GM18507 (cell line): ENCODE data around the gene NOS3.

Experiments
- DNase-seq: peaks from one replicate; pipeline ENCODE4 v3.0.0; 2011; ENCODE audit warnings: low read depth; ENCODE audit not compliant: insufficient read length; ENCODE audit errors: extremely low spot score
- FAIRE-seq: peaks from 2 replicates; lab custom pipeline; 2011; peaks lifted over from hg19 to GRCh38; lab: Jason Lieb, UNC

Gene NOS3

DNA sequence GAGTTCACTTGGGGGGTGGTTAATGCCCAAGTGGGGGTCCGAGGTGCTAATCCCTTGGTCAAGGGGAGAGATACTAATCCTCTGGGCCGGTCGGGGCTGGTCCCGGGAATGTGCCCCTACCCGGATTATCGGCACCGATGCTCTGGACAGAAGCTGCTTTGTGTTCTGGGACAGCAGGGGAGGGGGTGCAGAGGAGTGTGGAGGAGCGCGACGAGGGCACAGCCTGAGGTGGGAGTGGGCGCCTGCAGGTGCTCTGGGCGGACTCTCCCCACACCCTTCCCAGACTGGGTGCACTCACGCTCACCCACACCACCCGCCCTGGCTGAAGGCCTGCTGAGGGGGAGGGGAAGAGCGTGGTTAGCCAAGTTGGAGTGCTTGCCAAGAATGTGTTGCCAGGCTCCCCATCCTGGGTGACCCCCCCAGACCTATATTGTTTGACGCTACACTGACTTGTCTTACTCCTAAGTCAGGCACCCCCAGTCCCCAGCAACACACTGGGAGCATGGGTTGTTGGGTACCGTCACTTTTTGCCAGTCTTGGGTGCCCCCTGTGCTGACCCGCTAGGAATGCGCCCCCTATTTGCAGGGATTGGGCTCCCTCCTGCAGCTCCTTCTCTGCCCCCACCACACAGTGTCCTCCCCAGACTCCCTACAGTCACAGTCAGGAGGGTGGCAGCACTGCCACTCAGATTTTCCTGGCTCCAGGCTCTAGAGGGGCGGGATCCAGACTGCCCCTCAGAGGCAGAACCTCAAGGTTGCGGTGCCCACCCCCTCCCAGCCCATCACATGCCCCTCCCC is 69.8 kb downstream of the NOS3 start:
- FAIRE-seq (no peak), DNase-seq (no peak)

GRCh38 chr7:151061213-151062110 is 70.6 kb downstream of the NOS3 start:
- FAIRE-seq (no peak), DNase-seq (no peak)

- DNase-seq (no peak), FAIRE-seq (no peak)
These were observed 71.2 kb downstream of the NOS3 start for GRCh38 chr7:151062111-151062398.

- FAIRE-seq (no peak), DNase-seq (no peak)
These were observed 71.8 kb downstream of the NOS3 start for GRCh38 chr7:151062399-151063211.

DNA sequence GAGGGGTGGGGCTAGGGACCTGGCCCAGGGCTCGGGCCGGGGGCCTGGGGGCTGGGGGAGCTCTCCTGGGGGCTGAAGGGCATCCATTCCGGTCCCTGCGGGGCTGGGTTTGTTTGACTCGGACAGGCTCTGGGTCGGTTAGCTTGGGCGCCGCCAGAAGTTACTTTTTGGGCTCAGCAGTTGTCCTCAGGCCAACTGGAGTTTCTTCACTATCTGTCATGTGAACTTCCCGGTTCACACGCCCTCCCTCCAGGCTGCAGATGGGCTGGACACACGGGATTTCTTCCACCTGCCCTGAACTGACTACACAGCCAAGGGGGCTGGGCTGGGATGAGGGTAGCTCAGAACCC is 72.4 kb downstream of the NOS3 start:
- FAIRE-seq (no peak), DNase-seq (no peak)
